CD4-positive, alpha-beta T cell treated with Interleukin-2 at 100 ng/mL for 4 hours (primary cell): ENCODE results near the gene GNAT1.

Source experiments
- DNase-seq: peaks from one replicate; pipeline ENCODE4 v3.0.0-alpha.2; 2020; ENCODE audit warnings: low spot score

GNAT1 gene

DNA sequence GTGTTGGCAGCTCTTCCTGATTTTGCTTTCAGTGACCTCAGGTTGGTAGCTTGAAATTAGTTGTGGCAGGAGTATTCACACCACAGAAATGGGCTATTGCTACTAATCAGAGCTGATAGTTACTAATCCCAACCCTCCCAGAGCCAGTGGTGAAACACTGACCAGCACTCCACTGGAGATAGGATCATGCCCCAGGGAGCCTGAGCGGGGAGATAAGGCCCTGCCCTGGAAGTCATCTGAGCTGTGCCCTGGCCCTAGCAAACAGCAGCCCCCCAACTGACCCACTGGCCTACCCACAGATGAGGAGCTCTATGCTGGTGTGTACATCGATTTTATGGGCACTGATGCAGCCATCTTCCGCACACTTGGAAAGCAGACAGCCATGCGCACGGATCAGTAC lies 9.4 kb upstream of the GNAT1 start:
- no peak for DNase-seq

GRCh38 chr3:50182533-50183099 lies 8.8 kb upstream of the GNAT1 start:
- no peak for DNase-seq

DNA sequence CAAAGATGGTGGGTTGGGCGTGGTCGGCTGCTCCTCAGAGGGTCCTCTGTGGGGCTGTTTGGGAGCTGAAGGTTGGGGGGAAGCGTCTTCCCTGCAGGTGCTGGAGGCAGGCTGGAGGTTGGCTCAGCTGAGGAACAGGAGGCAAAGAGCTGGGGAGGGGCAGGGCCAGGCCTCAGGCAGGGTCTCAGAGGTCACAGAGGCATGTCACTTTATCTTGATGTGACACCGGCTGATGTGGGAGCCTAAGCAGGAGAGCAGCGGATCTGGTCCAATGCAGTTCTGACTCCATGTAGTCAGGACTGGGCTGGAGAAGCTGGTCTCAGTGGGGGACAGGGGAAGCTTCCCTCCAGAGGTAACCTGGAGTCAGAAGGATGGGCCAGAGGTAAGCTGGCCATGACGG lies 7.7 kb upstream of the GNAT1 start:
- no peak for DNase-seq

DNA sequence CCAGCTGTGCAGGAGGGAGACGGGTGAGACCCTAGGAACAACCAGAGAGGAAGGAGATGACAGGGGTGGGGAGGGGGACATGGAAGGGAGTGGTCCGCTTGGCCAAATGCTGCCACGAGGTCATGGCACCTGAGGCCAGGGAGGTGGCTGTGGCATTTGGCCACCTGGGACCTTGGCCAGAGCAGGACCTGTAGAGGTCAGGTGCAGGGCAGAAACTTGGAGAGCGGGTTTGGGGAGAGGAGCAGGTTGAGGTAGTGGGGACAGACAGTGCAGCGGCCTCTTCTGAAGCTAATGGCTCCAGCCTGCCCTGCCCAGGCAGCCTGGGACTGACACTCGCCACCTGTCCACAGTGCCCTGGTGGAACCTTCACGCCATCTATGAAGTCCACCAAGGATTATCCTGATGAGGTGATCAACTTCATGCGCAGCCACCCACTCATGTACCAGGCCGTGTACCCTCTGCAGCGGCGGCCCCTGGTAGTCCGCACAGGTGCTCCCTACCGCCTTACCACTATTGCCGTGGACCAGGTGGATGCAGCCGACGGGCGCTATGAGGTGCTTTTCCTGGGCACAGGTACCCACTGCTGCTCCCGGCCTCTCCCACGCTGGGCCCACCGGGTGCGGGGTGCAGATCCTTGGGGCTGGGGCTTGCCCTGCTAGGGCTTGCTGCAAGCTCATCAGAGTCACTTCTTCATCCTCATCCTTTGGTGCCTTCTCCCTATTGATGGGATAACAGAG lies 7.0 kb upstream of the GNAT1 start:
- DNase-seq, result no peak

GRCh38 chr3:50185230-50185629 lies 6.2 kb upstream of the GNAT1 start:
- DNase-seq, result no peak

DNA sequence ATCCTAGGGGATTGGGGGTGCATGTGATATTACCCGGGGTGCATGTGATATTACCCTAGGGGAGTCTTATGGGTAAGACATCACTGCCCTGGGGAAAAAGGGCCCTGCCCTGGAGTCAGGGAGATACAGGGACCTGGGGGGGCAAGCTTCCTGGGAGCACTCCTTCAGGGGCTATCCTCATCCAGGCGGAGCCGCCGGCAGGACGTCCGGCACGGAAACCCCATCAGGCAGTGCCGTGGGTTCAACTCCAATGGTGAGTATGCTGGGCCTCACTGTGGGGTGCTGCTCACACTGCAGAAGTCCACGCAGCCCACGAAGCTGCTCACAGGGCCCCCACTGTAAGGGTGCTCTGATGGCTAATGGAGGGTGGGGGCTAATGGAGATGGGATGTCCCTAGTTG lies 5.3 kb upstream of the GNAT1 start:
- no peak for DNase-seq

DNA sequence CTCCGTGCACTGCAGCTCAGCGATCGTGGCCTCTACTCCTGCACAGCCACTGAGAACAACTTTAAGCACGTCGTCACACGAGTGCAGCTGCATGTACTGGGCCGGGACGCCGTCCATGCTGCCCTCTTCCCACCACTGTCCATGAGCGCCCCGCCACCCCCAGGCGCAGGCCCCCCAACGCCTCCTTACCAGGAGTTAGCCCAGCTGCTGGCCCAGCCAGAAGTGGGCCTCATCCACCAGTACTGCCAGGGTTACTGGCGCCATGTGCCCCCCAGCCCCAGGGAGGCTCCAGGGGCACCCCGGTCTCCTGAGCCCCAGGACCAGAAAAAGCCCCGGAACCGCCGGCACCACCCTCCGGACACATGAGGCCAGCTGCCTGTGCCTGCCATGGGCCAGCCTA lies 3.7 kb upstream of the GNAT1 start:
- no peak for DNase-seq

DNA sequence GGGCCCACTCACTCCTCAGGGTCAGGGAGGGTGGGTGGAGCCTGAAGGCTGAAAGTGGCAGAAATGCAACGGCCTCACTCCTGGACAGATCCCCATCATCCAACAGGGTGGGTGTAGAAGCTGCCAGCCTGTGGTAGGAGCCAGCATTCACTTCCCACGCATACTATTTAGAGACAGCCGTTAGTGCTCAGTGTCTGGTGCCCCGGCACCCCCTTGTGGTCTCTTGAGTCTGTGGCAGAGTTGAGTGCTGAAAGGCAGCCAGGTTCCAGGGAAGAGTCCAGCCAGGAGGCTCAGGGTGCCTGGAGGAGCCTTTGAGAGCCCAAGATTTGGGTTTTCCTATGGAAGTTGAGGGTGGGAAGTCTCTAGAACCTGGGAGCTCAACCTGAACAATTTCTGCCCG lies 2.1 kb upstream of the GNAT1 start:
- DNase-seq, result peak; percentile 13

GRCh38 chr3:50189989-50190388 lies 1.4 kb upstream of the GNAT1 start:
- no peak for DNase-seq

- no peak for DNase-seq
These were observed 714 bp downstream of the GNAT1 start for GRCh38 chr3:50192124-50192523.

DNA sequence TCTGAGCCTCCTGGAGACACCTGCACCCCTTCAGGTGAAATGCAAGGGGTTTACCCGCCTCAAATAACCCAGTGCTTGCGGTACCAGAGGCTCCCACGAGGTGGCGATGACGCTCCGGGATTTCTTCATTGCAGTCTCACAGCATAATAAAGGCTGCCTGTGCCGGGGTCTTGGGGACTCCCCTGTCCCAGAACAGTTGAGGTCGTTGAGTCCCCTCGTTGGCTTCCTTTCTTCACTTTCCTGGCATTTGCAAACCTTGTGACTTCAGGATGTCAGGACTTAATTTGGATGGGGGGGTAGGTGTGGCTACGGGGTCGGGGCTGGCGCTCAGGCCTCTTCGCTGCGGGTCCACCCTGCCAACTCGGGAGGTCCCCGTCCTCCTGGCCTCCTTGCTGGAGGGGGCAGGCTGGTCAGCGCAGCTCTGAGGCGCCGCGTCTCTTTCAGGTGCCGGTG lies 1.3 kb downstream of the GNAT1 start:
- DNase-seq, result peak; percentile 84

DNA sequence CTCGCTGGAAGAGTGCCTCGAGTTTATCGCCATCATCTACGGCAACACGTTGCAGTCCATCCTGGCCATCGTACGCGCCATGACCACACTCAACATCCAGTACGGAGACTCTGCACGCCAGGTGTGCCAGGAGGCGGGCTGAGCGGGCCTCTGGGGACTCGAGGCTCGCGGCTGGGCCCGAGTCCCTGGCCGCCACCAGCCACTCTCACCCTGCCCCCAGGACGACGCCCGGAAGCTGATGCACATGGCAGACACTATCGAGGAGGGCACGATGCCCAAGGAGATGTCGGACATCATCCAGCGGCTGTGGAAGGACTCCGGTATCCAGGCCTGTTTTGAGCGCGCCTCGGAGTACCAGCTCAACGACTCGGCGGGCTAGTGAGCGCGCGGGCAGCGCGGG lies 1.9 kb downstream of the GNAT1 start:
- no peak for DNase-seq

DNA sequence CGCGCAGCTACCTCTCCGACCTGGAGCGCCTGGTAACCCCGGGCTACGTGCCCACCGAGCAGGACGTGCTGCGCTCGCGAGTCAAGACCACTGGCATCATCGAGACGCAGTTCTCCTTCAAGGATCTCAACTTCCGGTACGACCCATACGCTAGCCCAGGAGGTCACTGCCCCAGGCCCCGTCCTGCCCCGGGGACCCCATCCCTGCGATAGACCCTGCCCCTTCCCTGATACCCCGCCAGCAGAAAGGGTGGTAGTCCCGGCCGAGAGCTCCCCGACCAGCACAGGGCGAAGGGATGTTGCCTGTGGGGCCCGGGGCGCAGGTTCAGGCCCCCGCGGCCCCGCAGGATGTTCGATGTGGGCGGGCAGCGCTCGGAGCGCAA lies 2.3 kb downstream of the GNAT1 start:
- DNase-seq, result no peak

GRCh38 chr3:50194128-50194902 lies 2.9 kb downstream of the GNAT1 start:
- peak; percentile 86 for DNase-seq

DNA sequence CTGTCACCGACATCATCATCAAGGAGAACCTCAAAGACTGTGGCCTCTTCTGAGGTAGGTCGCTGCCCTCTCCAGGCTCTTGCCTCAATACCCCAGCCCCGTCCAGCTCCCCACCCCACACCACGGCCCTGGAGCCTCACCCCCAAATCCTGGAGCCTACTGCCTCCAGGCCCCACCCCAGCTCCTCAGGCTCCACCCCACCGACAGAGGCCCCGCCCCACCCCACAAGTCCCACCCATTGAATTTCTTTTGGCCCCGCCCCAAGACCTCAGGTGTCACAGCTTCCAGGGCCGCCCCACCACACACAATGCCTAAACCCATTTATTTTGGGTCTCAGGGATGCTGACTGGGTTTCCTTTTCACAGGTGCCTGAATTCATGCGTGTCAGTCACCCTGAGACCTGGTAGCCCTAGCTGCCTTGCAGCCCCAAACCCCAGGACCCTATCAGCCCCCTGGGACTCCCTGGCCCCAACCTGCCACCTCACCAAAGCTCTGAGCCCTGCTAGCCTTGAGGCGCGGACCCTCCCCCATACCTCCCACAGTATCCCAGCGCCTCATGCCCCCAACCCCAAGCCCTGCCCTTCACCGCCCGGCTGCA lies 3.6 kb downstream of the GNAT1 start:
- DNase-seq, result peak; percentile 28

- no peak for DNase-seq
These were observed 4.3 kb downstream of the GNAT1 start for GRCh38 chr3:50195501-50196252.

- DNase-seq, result no peak
These were observed 4.9 kb downstream of the GNAT1 start for GRCh38 chr3:50196253-50196801.

- DNase-seq, result no peak
These were observed 10.3 kb downstream of the GNAT1 start for GRCh38 chr3:50201573-50202315.

GRCh38 chr3:50202353-50203112 lies 11.1 kb downstream of the GNAT1 start:
- no peak for DNase-seq

GRCh38 chr3:50203113-50203808 lies 11.9 kb downstream of the GNAT1 start:
- DNase-seq, result no peak
